ENCODE measurements around the gene SPOCK1.

Gene SPOCK1

GRCh38 chr5:137366526-137366925 lies 132.6 kb downstream of the SPOCK1 start:
- DNase-seq: no peak
- H3K23ac ChIP-seq (ENCODE audit: low read length in 2 of 2): no peak overlapping the region
- no peak overlapping the region for H2BK120ac ChIP-seq (ENCODE audit: low read depth, low read length)
- no peak overlapping the region for H3K14ac ChIP-seq (ENCODE audit: low read length in 2 of 2)
- H2BK12ac ChIP-seq (ENCODE audit: low read length in 2 of 2): no peak overlapping the region
- H4K8ac ChIP-seq (ENCODE audit: low read length): no peak overlapping the region
- no peak overlapping the region for H3K9ac ChIP-seq (ENCODE audit: low read length)
- no peak overlapping the region for H3K4me3 ChIP-seq (ENCODE audit: insufficient read depth in 1 of 2, low read depth in 1 of 2, low read length in 2 of 2)
- H4K91ac ChIP-seq (ENCODE audit: low read length): no peak overlapping the region
- H3K27me3 ChIP-seq (ENCODE audit: control insufficient read depth in 1 of 2, insufficient read depth in 1 of 2, low read length in 2 of 2): no peaks in the 10 kb centered on the region
- no peaks in the 10 kb centered on the region for H3K4me1 ChIP-seq (ENCODE audit: control insufficient read depth, insufficient read depth, low read depth, low read length)
- no peak overlapping the region for H2AK5ac ChIP-seq (ENCODE audit: low read length, severe bottlenecking)
- peaks cover 0 to 6% of the 10 kb centered on the region in 2 experiments for H3K36me3 ChIP-seq (ENCODE audit: control insufficient read depth in 1 of 2, insufficient read depth in 2 of 2, low read depth in 1 of 2, low read length in 2 of 2)
- no peak overlapping the region for H3K18ac ChIP-seq (ENCODE audit: low read depth in 1 of 2, low read length in 2 of 2)
- H3K79me1 ChIP-seq (replicated peaks; ENCODE audit: low read length, poor library complexity, severe bottlenecking): no peaks in the 10 kb centered on the region
- WGBS: 72% methylated on average over 3 of the region's 3 CpGs
- H3K4ac ChIP-seq (ENCODE audit: low read depth in 1 of 2, low read length in 2 of 2): no peak overlapping the region
- no peak overlapping the region for H3K27ac ChIP-seq (ENCODE audit: low read length, poor library complexity, severe bottlenecking)
- H2BK15ac ChIP-seq (ENCODE audit: low read depth, poor library complexity, severe bottlenecking): no peak overlapping the region
- no peak overlapping the region for H2BK5ac ChIP-seq (ENCODE audit: low read depth, low read length, poor library complexity, severe bottlenecking)
- no peak overlapping the region for H3K4me2 ChIP-seq (ENCODE audit: low read length, poor library complexity, severe bottlenecking)
- no peak overlapping the region for H2AFZ ChIP-seq (ENCODE audit: low read depth, low read length)
- no peaks in the 10 kb centered on the region for H3K9me3 ChIP-seq (ENCODE audit: control insufficient read depth, low read length)

GRCh38 chr5:137365126-137365865 lies 133.8 kb downstream of the SPOCK1 start:
- 65% methylated on average over 1 of the region's 3 CpGs for WGBS
- H3K23ac ChIP-seq (ENCODE audit: low read length in 2 of 2): no peak overlapping the region
- no peak overlapping the region for H4K8ac ChIP-seq (ENCODE audit: low read length)
- H3K4me3 ChIP-seq (ENCODE audit: insufficient read depth in 1 of 2, low read depth in 1 of 2, low read length in 2 of 2): no peak overlapping the region
- H2AK5ac ChIP-seq (ENCODE audit: low read length, severe bottlenecking): no peak overlapping the region
- H2BK5ac ChIP-seq (ENCODE audit: low read depth, low read length, poor library complexity, severe bottlenecking): no peak overlapping the region
- H2AFZ ChIP-seq (ENCODE audit: low read depth, low read length): no peak overlapping the region
- H2BK120ac ChIP-seq (ENCODE audit: low read depth, low read length): no peak overlapping the region
- no peak overlapping the region for H4K91ac ChIP-seq (ENCODE audit: low read length)
- no peaks in the 10 kb centered on the region for H3K9me3 ChIP-seq (ENCODE audit: control insufficient read depth, low read length)
- H3K27me3 ChIP-seq (ENCODE audit: control insufficient read depth in 1 of 2, insufficient read depth in 1 of 2, low read length in 2 of 2): no peaks in the 10 kb centered on the region
- H3K4me1 ChIP-seq (ENCODE audit: control insufficient read depth, insufficient read depth, low read depth, low read length): no peaks in the 10 kb centered on the region
- H3K18ac ChIP-seq (ENCODE audit: low read depth in 1 of 2, low read length in 2 of 2): no peak overlapping the region
- DNase-seq: no peak
- no peak overlapping the region for H3K14ac ChIP-seq (ENCODE audit: low read length in 2 of 2)
- H3K27ac ChIP-seq (ENCODE audit: low read length, poor library complexity, severe bottlenecking): no peak overlapping the region
- H3K4ac ChIP-seq (ENCODE audit: low read depth in 1 of 2, low read length in 2 of 2): no peak overlapping the region
- no peaks in the 10 kb centered on the region for H3K79me1 ChIP-seq (replicated peaks; ENCODE audit: low read length, poor library complexity, severe bottlenecking)
- H2BK15ac ChIP-seq (ENCODE audit: low read depth, poor library complexity, severe bottlenecking): no peak overlapping the region
- H2BK12ac ChIP-seq (ENCODE audit: low read length in 2 of 2): no peak overlapping the region
- H3K4me2 ChIP-seq (ENCODE audit: low read length, poor library complexity, severe bottlenecking): no peak overlapping the region
- peaks cover 0 to 6% of the 10 kb centered on the region in 2 experiments for H3K36me3 ChIP-seq (ENCODE audit: control insufficient read depth in 1 of 2, insufficient read depth in 2 of 2, low read depth in 1 of 2, low read length in 2 of 2)
- no peak overlapping the region for H3K9ac ChIP-seq (ENCODE audit: low read length)

- DNase-seq: no peak
These were observed 137.8 kb downstream of the SPOCK1 start for GRCh38 chr5:137361280-137361679.

GRCh38 chr5:137360607-137361006 lies 138.5 kb downstream of the SPOCK1 start:
- Histone ChIP-seq H4K91ac (ENCODE audit: low read length) (no peak overlapping the region), H3K4ac (ENCODE audit: low read depth in 1 of 2, low read length in 2 of 2) (no peak overlapping the region), H3K27me3 (ENCODE audit: control insufficient read depth in 1 of 2, insufficient read depth in 1 of 2, low read length in 2 of 2) (peaks cover 0 to 9% of the 10 kb centered on the region in 2 experiments), H3K23ac (ENCODE audit: low read length in 2 of 2) (no peak overlapping the region), H3K79me1 (replicated peaks; ENCODE audit: low read length, poor library complexity, severe bottlenecking) (no peaks in the 10 kb centered on the region), H2BK5ac (ENCODE audit: low read depth, low read length, poor library complexity, severe bottlenecking) (no peak overlapping the region), H3K36me3 (ENCODE audit: control insufficient read depth in 1 of 2, insufficient read depth in 2 of 2, low read depth in 1 of 2, low read length in 2 of 2) (no peaks in the 10 kb centered on the region), H4K8ac (ENCODE audit: low read length) (no peak overlapping the region), H3K4me2 (ENCODE audit: low read length, poor library complexity, severe bottlenecking) (no peak overlapping the region), H3K18ac (ENCODE audit: low read depth in 1 of 2, low read length in 2 of 2) (no peak overlapping the region), H3K27ac (ENCODE audit: low read length, poor library complexity, severe bottlenecking) (no peak overlapping the region), H3K9me3 (ENCODE audit: control insufficient read depth, low read length) (no peaks in the 10 kb centered on the region), H2BK12ac (ENCODE audit: low read length in 2 of 2) (no peak overlapping the region), H3K4me1 (ENCODE audit: control insufficient read depth, insufficient read depth, low read depth, low read length) (no peaks in the 10 kb centered on the region), H2AFZ (ENCODE audit: low read depth, low read length) (no peak overlapping the region), H2BK15ac (ENCODE audit: low read depth, poor library complexity, severe bottlenecking) (no peak overlapping the region), H2BK120ac (ENCODE audit: low read depth, low read length) (no peak overlapping the region), H2AK5ac (ENCODE audit: low read length, severe bottlenecking) (no peak overlapping the region), H3K14ac (ENCODE audit: low read length in 2 of 2) (no peak overlapping the region), H3K9ac (ENCODE audit: low read length) (no peak overlapping the region), H3K4me3 (ENCODE audit: insufficient read depth in 1 of 2, low read depth in 1 of 2, low read length in 2 of 2) (no peak overlapping the region)
- DNase-seq: no peak

More at GRCh38 chr5:137361280-137361679, 137.8 kb downstream of the SPOCK1 start:
- Histone ChIP-seq H2BK12ac (ENCODE audit: low read length in 2 of 2) (no peak overlapping the region), H4K8ac (ENCODE audit: low read length) (no peak overlapping the region), H2BK5ac (ENCODE audit: low read depth, low read length, poor library complexity, severe bottlenecking) (no peak overlapping the region), H3K4me1 (ENCODE audit: control insufficient read depth, insufficient read depth, low read depth, low read length) (no peaks in the 10 kb centered on the region), H2BK120ac (ENCODE audit: low read depth, low read length) (no peak overlapping the region), H3K14ac (ENCODE audit: low read length in 2 of 2) (no peak overlapping the region), H3K27ac (ENCODE audit: low read length, poor library complexity, severe bottlenecking) (no peak overlapping the region), H3K4ac (ENCODE audit: low read depth in 1 of 2, low read length in 2 of 2) (no peak overlapping the region), H2BK15ac (ENCODE audit: low read depth, poor library complexity, severe bottlenecking) (no peak overlapping the region), H3K36me3 (ENCODE audit: control insufficient read depth in 1 of 2, insufficient read depth in 2 of 2, low read depth in 1 of 2, low read length in 2 of 2) (no peaks in the 10 kb centered on the region), H2AK5ac (ENCODE audit: low read length, severe bottlenecking) (no peak overlapping the region), H3K4me2 (ENCODE audit: low read length, poor library complexity, severe bottlenecking) (no peak overlapping the region), H3K9ac (ENCODE audit: low read length) (no peak overlapping the region), H2AFZ (ENCODE audit: low read depth, low read length) (no peak overlapping the region), H3K9me3 (ENCODE audit: control insufficient read depth, low read length) (no peaks in the 10 kb centered on the region), H3K4me3 (ENCODE audit: insufficient read depth in 1 of 2, low read depth in 1 of 2, low read length in 2 of 2) (no peak overlapping the region), H3K27me3 (ENCODE audit: control insufficient read depth in 1 of 2, insufficient read depth in 1 of 2, low read length in 2 of 2) (peaks cover 0 to 9% of the 10 kb centered on the region in 2 experiments), H3K18ac (ENCODE audit: low read depth in 1 of 2, low read length in 2 of 2) (no peak overlapping the region), H3K23ac (ENCODE audit: low read length in 2 of 2) (no peak overlapping the region), H4K91ac (ENCODE audit: low read length) (no peak overlapping the region), H3K79me1 (replicated peaks; ENCODE audit: low read length, poor library complexity, severe bottlenecking) (no peaks in the 10 kb centered on the region)
- 67% methylated on average over 1 of the region's 2 CpGs for WGBS
